MG63 (cell line): ENCODE results near the gene IAPP. TPM values are rescaled to one million over a fixed set of nuclear protein-coding genes. Genes with fewer than 3 reads are reported as not detected.

ENCODE experiments used
- total RNA-seq: library from RNA; depleted of rRNA; stranded (reverse); fragments of >200 nt; shearing (Covaris generic); gene quantifications from 2 replicates; pipeline ENCODE4 v1.2.3, GENCODE V29; 2014; ENCODE audit warnings: low replicate concordance; rRNA removed

IAPP gene
- total RNA-seq, 1 experiment from 2014 or later, result not detected

Other genes with a start within 250 kb of the IAPP start
- gene SLCO1B1, start 241.7 kb upstream of the IAPP start, total RNA-seq, result not detected in 2 replicates
- not detected in 2 replicates for gene SLCO1A2, start 38.0 kb upstream of the IAPP start, total RNA-seq
- gene PYROXD1, start 64.8 kb downstream of the IAPP start, total RNA-seq, result 8.1 and 38.1 TPM in 2 replicates
- 95.0 and 201 TPM in 2 replicates for gene RECQL, start 128.7 kb downstream of the IAPP start, total RNA-seq
- 45.6 and 97.8 TPM in 2 replicates for gene GOLT1B, start 128.9 kb downstream of the IAPP start, total RNA-seq
- 1.1 and 6.6 TPM in 2 replicates for gene SPX, start 153.4 kb downstream of the IAPP start, total RNA-seq
- gene GYS2, start 231.9 kb downstream of the IAPP start, total RNA-seq, result not detected in 2 replicates